Right atrium auricular region (tissue), 2 donors: ENCODE results near the gene UBE3D. TPM values are rescaled to one million over a fixed set of nuclear protein-coding genes. Genes with fewer than 3 reads are reported as not detected.

Experiments used
- DNase-seq: peaks from one replicate; pipeline ENCODE4 v3.0.0-alpha.2; 2019; ENCODE audit warnings: low spot score
- H3K27ac ChIP-seq, 2 donors: fragments of 200-600 bp; sonication (generic); 1 replicate in 1 of 2; 2 replicates in 1 of 2; pipeline ENCODE4 v1.5.1; 2016 to 2019
- H3K27me3 ChIP-seq, 2 donors: fragments of 200-600 bp; sonication (generic); one replicate each; pipeline versions ENCODE4 v1.5.1 to v1.6.0; 2017 to 2019
- H3K36me3 ChIP-seq: fragments of 200-600 bp; sonication (generic); one replicate; pipeline ENCODE4 v1.5.1; 2016
- H3K4me1 ChIP-seq, 2 donors: fragments of 200-600 bp; sonication (generic); one replicate each; pipeline versions ENCODE4 v1.5.1 to v1.6.0; 2017 to 2019
- H3K4me3 ChIP-seq, 2 donors: fragments of 200-600 bp; sonication (generic); 1 replicate in 1 of 2; 2 replicates in 1 of 2; pipeline ENCODE4 v1.5.1; 2017 to 2019; ENCODE audit warnings: mild to moderate bottlenecking in 1 of 2, moderate library complexity in 1 of 2
- H3K9me3 ChIP-seq, 2 donors: fragments of 200-600 bp; sonication (generic); one replicate each; pipeline ENCODE4 v1.5.1; 2019
- total RNA-seq, 2 donors: library from RNA; depleted of rRNA; stranded (reverse); fragments of >200 nt; gene quantifications; one replicate each; pipeline ENCODE4 v1.1.0, GENCODE V29; 2016
- TF ChIP-seq, protein P1 (sequence below), 2 donors: fragments of 200-600 bp; sonication (generic); IDR thresholded peaks; one replicate each; pipeline ENCODE4 v1.5.1; 2019; ENCODE audit warnings: antibody characterized with exemption in 2 of 2

The UBE3D gene
- total RNA-seq, 2 donors from 2014 or later = 3.4 to 4.2 TPM

DNA sequence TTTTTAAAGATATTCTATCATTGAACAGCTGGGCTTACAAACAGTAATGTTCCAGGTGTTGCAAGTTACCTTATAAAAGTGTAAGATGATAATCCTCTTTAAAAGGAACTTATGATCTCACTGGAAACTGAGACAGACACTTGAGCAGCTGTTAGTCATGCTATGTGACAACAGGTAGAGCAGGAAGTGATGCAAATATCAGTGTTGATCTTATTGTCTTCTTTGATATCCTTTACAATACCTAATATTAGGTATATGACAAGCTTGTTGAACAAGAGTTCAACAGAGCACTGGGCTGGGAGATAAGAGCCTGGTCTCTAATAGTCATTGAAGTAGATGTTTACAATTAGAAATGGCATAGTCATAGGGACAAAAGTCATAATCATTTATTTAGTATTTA lies 150.0 kb downstream of the UBE3D start:
- H3K36me3 ChIP-seq = no peaks in the 10 kb centered on the region
- H3K4me1 ChIP-seq = peaks cover 0 to 7% of the 10 kb centered on the region in 2 donors
- DNase-seq = no peak
- H3K4me3 ChIP-seq = no peak overlapping the region
- no peaks in the 10 kb centered on the region for H3K27me3 ChIP-seq
- H3K9me3 ChIP-seq = no peaks in the 10 kb centered on the region
- TF ChIP-seq, protein P1, sequence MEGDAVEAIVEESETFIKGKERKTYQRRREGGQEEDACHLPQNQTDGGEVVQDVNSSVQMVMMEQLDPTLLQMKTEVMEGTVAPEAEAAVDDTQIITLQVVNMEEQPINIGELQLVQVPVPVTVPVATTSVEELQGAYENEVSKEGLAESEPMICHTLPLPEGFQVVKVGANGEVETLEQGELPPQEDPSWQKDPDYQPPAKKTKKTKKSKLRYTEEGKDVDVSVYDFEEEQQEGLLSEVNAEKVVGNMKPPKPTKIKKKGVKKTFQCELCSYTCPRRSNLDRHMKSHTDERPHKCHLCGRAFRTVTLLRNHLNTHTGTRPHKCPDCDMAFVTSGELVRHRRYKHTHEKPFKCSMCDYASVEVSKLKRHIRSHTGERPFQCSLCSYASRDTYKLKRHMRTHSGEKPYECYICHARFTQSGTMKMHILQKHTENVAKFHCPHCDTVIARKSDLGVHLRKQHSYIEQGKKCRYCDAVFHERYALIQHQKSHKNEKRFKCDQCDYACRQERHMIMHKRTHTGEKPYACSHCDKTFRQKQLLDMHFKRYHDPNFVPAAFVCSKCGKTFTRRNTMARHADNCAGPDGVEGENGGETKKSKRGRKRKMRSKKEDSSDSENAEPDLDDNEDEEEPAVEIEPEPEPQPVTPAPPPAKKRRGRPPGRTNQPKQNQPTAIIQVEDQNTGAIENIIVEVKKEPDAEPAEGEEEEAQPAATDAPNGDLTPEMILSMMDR (IDR thresholded peaks at IDR 0.05) = no peak
- no peak overlapping the region for H3K27ac ChIP-seq

DNA sequence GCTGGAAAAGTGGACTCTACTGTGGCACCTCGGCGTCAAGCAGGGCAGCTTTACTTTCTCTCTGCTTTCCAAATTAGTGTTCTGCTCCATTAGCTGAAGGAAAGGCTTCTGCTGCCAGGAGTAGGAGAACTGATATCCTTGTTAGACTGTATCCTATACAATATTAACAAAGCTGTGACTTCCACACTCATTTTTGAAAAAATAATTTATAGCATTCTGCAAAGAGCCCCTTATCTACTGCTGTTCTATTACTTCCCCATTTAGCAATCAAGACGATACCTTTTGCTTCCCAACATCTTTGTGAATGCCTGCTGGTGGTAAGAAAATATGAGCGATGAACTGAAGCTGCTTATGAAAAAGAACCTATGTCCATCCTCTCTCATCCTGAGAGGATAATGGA lies 151.1 kb downstream of the UBE3D start:
- no peak overlapping the region for H3K27ac ChIP-seq
- peaks cover 0 to 7% of the 10 kb centered on the region in 2 donors for H3K4me1 ChIP-seq
- no peaks in the 10 kb centered on the region for H3K36me3 ChIP-seq
- no peaks in the 10 kb centered on the region for H3K27me3 ChIP-seq
- no peak overlapping the region for H3K4me3 ChIP-seq
- H3K9me3 ChIP-seq = no peaks in the 10 kb centered on the region
- TF ChIP-seq, protein P1 (IDR thresholded peaks at IDR 0.05) = no peak
- no peak for DNase-seq

DNA sequence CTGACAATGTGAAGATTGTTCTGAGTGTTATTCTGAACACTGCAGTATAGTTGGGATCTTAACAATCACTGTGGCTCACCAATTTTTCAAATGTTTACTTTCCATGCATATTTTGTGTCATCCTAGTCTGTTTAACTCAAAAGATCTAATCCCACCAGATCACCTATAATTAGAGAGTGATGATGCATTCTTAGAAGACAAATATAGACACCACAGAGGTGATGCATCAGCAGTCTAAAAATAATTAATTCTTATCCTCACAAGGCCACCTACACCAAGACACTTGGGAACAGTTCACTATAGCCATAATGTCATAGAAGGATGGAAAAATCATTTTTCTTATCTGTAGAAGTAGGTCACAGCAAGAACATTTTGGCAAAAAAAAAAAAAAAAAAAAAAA lies 154.8 kb downstream of the UBE3D start:
- H3K36me3 ChIP-seq = no peaks in the 10 kb centered on the region
- H3K27me3 ChIP-seq = no peaks in the 10 kb centered on the region
- H3K27ac ChIP-seq = no peak overlapping the region
- peaks cover 0 to 7% of the 10 kb centered on the region in 2 donors for H3K4me1 ChIP-seq
- H3K4me3 ChIP-seq = no peak overlapping the region
- DNase-seq = no peak
- H3K9me3 ChIP-seq = no peaks in the 10 kb centered on the region
- TF ChIP-seq, protein P1 (IDR thresholded peaks at IDR 0.05) = no peak

DNA sequence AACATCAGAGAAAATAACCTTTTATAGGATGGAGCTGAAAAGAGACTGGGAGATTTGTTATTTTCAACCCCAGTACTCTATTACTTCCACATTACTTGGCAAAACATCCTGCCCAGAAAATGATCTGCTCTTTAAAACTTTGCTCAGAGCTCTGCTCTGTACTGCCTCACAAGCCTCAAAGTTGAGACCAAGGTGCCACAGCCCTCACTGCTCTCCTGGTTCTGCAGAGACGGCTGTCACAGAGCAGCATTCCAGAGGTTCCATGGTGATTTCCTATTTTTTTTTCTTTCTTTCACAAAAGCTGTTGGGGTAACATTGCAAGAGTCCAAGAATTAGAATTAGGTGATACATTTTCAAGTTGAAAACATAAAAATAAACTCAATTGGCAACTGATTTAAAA lies 155.2 kb downstream of the UBE3D start:
- DNase-seq = no peak
- no peaks in the 10 kb centered on the region for H3K36me3 ChIP-seq
- TF ChIP-seq, protein P1 (IDR thresholded peaks at IDR 0.05) = no peak
- H3K9me3 ChIP-seq = no peaks in the 10 kb centered on the region
- no peak overlapping the region for H3K4me3 ChIP-seq
- no peaks in the 10 kb centered on the region for H3K27me3 ChIP-seq
- H3K4me1 ChIP-seq = peaks cover 0 to 7% of the 10 kb centered on the region in 2 donors
- no peak overlapping the region for H3K27ac ChIP-seq

DNA sequence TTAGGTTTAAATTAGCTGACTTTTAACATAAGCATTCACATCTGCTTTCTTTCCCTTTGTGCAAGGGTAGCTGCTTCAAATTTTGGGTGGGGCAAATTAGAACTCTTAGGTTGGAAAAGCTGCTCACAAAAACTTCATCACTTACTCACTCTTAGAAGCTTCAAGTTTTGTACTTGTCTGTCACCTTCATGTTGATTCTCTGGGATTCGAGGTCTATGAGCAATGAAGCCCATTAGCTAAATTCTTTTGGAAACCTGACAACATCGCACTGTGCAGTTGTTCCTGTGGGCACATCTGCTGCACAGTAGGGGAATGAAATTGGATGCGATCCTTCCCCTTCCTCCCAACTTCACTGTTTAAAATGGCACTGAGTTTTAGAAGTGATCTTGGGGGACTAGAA lies 156.1 kb downstream of the UBE3D start:
- Histone ChIP-seq H3K27ac (no peak overlapping the region), H3K4me3 (no peak overlapping the region), H3K27me3 (no peaks in the 10 kb centered on the region), H3K36me3 (no peaks in the 10 kb centered on the region), H3K4me1 (peaks cover 0 to 7% of the 10 kb centered on the region in 2 donors), H3K9me3 (no peaks in the 10 kb centered on the region)
- no peak for DNase-seq
- TF ChIP-seq, protein P1 (IDR thresholded peaks at IDR 0.05) = no peak

DNA sequence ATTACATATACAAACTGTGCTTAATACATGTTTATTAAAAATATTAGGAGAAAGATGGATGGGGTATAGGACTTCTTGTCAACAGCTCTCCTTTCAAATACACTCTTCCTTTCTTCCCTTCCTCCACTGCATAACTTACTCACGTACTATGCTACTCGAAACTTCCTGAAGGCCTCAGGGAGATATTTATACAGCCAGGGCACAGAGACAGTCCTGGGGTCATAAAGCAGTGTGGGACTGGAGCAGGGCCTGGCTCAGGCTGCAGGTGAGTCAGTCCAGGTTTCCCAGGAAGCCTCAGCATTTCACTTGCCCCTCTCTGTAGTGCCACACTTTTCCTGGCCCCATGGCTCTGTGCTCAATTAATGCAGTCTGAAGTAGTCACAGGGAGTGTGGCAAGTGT lies 157.0 kb downstream of the UBE3D start:
- Histone ChIP-seq H3K4me1 (peaks cover 0 to 7% of the 10 kb centered on the region in 2 donors), H3K36me3 (no peaks in the 10 kb centered on the region), H3K9me3 (no peaks in the 10 kb centered on the region), H3K4me3 (no peak overlapping the region), H3K27me3 (no peaks in the 10 kb centered on the region), H3K27ac (no peak overlapping the region)
- DNase-seq = no peak
- TF ChIP-seq, protein P1 (IDR thresholded peaks at IDR 0.05) = no peak
